Neural progenitor cell (in vitro differentiated cells): ENCODE results near the gene CHST5.

Experiments
- CTCF ChIP-seq: fragments of 200-600 bp; sonication (generic); IDR thresholded peaks from 2 replicates; pipeline ENCODE4 v1.5.1; 2017; ENCODE audit warnings: antibody characterized with exemption, mild to moderate bottlenecking
- EZH2 ChIP-seq: fragments of 200-600 bp; sonication (generic); IDR thresholded peaks from 2 replicates; pipeline ENCODE4 v1.6.1; 2017; ENCODE audit warnings: antibody characterized with exemption, mild to moderate bottlenecking, moderate library complexity

DNA sequence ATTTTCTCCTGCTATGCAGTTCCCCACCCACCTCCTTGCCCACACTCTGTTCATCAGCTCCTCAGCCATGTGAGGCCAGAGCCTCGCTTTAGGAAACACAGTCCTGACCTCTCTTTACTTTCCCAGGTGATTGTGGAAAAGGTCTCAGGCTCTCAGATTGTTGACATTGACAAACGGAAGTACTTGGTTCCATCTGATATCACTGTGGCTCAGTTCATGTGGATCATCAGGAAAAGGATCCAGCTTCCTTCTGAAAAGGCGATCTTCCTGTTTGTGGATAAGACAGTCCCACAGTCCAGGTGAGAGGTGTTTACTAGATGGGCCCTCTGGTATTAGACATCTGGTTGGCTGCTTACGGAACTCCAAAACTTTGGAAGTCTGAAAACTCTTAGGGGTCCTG lies 32.0 kb upstream of the CHST5 start:
- TF ChIP-seq EZH2 (no peak), CTCF (no peak)
